GM19238 (cell line): ENCODE results near the gene AZIN2.
"Not testable (repeated sequence)": the region's sequence is repeated elsewhere in the genome, so short reads cannot be mapped to it uniquely, and the experiment has no call there.

Source experiments
- DNase-seq: peaks from one replicate; pipeline ENCODE4 v3.0.0; 2011; ENCODE audit warnings: low spot score; ENCODE audit not compliant: insufficient read length

The AZIN2 gene

DNA sequence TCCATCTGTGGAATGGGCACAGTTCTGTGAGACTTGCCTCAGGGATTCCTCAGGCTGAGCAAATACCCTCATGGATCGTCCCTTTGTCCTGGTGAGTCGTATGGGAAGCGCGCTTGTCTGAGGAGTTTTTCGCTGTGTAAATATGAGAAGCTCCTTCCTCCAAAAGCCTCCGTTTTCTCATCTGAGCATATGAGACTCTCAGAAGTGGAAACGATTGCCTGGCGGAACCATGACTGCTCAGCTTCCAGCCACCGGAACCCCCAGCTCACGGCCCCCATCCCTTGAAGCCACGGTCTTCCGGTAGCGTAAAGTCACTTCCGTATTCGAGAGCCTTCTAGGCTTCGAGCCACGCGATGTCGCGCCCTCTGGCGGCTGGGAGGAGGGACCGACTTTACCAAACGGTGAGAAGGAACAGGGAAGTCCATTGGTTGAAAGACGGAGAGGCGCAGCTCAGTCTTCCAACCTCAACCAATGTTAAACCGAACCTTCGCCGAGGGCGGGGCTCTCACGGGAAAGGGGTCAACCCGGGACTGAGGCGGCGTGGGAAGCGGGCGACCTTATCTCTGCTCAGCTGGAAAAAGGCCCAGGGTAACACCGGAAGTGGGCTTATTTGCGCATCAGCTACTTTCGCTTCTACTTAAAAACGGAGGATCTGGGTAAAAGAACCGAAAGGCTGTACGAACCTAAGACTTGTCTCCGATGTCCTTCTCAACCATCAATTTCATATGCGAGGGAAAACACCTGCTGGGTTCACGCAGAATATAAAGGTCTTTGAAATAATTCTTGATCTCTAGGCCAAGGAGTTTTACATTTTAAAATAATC, 46.3 kb downstream of the AZIN2 start:
- DNase-seq, result peak; percentile 94

DNA sequence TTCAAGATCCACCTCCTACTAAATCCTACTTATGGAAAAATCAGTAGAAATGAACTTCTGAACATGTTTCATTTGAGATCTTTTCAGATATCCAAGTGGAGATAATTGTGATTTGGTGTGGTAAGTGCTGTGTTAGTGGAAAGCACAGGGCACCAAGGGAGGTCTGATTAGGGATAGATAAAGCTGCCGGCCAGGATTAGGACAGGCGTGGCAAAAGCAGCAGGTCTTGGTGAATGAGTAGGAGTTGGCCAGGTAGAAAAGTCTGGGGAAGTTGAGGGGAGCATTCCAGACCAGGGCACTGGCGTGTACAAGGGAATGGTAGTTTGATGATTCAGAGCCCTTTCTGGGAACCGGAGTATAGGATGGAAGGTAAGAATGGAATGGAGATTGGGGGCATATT, 47.8 kb downstream of the AZIN2 start:
- no peak for DNase-seq

DNA sequence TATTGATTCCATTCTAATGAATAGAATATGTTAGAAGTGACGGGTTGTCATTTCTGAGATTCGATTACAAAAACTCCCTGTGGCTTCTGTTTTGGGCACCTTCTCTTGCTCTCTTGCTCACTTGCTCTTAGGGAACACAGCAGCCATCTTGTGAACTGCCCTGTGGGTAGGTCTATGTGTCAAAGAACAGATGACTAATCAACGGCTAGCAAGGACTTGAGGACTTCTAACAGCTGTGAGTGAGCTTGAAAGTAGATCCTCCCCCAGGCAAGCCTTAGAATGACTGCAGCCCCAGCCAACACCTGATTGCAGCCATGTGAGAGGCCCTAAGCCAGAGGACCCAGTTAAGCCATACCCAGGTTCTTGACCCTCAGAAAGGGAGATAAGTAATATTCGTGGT, 49.3 kb downstream of the AZIN2 start:
- no peak for DNase-seq

DNA sequence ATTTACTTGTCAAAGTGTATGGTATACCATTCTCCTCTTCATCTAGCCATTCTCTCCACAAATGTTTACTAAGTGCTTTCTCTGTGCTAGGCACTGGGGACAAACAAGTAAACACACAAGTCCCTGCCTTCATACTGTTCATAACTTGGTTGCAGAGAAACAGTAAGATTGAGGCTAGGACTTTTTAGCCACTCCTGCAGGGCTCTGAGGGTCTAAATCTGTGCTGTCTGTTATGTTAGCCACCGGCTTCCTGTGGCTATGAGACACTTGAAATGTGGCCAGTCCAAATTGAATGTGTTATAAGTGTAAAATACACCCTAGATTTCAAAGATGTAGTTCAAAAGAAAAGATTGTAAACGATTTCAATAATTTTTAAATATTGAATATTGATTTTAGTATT, 50.2 kb downstream of the AZIN2 start:
- no peak for DNase-seq

DNA sequence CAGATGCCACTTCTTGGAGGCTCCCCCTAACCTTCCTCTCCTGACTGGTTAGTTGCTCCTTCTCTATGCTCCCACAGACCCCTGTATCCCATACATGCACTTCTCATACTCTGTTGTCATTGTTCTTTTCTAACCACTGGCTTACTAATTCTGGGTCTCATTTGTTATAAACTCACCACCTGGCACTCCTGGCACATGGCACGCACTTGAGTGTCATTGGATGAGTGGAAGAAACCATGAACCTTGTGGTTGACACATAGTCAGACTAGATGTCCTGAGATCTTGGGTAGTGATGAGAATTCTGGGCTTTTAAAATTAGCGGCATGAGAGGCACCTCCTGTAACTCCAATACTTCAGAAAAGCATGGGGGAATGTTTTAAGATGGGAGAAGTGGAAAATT, 51.6 kb downstream of the AZIN2 start:
- DNase-seq, result no peak

DNA sequence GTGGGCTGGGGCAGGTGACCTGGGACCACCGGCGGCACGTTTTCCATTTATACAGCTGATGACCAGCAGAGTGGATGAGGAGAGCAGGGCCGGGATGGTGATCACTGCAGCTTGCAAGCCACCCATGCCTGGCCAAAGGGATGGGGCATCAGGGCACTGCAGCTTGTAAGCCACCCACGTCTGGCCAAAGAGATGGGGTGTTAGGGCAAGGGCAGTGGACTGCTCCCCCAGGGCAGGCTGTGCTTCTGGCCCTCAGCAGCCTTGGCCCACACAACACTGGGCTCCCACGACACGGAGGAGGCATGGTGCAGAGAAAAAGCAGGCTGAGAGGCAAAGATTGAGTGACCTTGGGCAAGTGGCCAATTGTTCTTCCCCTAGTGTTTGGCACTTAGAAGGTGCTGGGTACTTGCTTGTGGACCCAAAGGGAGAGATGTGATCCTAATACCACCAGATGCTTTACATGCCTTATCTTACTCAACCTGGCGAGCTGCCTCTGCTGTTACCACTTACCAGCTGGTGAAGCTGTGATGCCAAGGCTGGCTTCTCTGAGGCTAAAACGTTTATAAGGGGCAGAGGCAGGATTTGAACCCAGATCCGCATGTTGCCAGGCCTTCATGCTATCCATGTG, 52.6 kb downstream of the AZIN2 start:
- DNase-seq, result no peak

DNA sequence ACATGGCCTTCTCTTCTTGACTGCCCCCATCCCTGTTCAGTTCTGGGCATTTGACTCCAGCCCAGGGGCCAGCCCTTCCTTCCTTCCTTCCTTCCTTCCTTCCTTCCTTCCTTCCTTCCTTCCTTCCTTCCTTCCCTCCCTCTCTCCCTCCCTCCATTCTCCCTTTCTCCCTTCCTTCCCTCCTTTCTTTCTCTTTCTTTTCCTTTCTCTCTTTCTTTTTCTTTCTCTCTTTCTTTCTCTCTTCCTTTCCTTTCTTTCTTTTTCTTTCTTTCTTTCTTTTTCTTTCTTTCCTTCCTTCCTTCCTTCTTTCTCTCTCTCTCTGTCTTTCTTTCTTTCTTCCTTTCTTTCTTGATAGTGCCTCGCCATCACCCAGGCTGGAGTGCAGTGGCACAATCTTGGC, 55.1 kb downstream of the AZIN2 start:
- DNase-seq, result not testable (repeated sequence)

DNA sequence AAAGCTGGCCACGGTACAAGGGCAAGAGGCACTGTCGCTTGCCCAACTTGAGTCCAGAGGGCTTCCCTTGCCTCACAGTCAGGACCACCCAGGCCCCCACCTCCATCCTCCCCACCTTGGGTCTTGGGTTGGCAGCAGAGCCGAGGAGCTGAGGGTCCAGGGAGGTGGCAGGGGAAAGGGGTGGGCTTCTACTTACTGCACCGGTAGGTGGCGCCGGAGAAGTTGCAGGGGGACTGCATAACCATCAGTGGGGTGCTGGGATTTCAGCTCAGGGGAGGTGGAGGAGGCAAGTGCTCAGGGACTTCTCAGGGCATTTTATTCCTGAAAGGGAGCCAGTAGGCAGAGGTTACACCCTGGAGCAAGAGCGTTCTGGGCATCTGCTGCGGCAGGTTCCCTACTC, 56.8 kb downstream of the AZIN2 start:
- DNase-seq, result no peak

DNA sequence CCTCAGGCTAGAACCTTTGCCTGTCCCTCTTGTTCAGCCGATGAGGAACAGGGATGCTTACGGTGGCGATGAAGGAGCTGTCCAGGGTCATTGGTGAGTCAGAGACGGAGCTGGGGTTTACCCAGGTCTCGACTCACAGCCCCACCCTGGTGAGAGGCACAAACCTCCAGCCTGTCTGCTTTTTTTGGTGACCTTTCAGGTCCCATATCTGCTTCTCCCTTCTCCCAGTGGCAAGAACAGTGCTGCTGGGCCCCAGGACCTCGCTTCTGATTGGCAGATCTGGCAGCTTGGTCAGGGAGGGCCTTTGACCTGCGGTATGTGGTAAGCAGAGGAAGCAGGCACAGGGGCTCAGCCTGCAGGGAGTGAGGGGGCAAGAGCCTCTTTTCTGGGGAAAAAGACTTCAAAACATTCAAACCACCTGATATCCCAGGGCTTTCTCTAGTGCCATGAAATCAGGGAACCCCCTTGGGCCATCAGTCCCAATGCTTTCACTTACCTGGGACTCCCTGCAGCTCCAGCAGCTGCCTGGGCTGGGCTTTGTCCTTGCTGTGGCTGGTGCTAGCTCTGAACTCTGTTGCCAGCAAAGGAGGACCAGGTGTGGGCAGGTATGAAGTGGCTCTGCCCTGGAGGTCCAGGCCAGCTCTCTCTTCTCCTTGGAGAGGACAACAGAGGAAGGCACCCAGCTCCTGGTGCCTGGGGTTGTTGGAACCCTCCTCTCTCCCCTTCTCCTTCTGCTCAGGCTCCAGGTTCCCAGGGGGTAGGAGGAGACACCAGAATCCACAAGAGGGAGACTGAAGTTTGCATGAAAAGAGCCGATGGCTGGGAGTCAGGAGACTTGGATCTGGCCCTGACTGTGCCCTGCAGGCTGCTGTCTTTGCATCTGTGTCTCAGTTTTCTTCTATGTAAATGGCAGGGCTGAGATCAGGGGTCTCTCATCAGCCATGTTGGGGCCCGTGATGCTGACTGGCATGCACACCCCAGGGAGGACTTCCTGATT, 59.5 kb downstream of the AZIN2 start:
- DNase-seq, result no peak

DNA sequence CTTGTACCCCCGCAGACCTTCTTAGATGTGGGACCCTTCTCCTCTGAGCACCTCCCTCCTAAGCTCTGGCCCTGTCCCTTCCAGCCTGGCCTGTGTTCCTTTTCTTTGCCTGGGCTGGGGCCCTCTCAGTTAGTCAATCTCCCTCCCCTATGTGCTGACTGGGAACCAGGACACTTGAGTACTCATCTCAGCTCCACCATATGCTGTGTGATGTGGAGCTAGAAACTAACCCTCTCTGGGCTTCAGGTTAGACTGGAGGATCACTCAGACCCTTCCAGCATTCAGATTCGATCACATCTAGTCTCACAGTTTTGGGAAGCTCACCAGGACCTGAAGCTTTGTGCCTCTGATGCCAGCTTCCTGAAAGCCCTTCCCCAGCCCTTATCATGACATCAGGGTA, 60.3 kb downstream of the AZIN2 start:
- DNase-seq, result no peak

DNA sequence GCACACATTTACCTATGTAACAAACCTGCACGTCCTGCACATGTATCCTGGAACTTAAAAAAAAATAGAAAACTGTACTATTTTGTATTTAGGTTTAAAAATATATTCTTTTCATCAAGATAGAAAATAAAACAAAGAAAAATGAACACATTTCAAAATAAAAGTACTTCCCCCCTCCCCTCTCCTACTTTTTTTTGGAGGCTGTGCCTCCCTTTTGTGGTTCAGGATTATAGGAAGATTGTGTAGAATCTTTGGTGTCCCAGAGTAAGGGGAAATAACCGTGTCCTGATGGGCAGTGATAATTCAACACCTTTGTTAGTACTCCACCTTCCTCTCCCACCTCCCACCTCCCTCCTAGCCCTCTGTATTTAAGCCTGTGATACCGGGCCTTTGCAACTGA, 60.8 kb downstream of the AZIN2 start:
- no peak for DNase-seq

DNA sequence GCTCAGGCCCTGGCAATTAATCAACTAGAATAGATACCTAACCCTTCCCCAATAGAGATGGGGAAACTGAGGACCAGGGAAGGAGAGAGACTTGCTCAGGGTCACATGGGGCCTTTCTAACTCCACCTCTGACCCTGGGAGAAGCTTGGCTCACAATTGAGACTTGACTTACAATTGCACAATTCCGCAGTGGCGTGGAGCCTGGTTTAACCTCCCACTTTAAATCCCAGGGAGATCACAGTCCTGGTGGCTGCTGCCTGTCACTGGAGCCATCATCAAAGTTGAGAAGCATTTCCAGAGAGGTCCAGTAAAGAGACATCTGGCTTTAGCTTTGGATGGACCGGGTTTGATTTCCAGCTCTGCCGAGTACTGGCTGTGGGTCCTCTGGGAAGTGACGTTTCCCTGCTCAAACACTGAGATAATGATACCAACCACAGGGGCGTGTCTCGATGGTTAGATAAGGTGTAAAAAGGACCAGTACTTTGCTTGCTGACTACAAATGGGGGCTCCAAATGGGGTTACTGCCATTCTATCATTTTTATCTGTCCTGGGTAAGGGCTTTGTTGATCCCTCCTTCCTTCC, 61.6 kb downstream of the AZIN2 start:
- no peak for DNase-seq

DNA sequence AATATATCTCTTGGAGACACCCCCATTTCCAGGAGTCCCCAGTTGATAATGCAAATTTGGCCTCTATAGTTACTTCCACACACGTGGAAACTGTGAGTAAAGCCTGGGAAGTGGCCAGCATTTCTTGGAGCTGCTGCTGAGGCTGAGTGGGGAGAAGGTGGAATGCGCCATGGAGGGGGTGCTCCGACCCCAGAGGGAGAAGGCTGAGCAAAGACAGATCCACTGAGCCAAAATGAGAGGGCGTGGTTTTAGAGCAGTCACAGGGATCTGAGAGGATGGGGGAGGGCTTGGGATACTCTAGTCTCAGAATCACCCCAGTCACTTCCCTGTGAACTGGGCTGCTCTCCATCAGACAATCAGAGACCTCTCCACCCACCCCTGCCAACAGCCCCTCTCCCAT, 62.2 kb downstream of the AZIN2 start:
- DNase-seq, result no peak

DNA sequence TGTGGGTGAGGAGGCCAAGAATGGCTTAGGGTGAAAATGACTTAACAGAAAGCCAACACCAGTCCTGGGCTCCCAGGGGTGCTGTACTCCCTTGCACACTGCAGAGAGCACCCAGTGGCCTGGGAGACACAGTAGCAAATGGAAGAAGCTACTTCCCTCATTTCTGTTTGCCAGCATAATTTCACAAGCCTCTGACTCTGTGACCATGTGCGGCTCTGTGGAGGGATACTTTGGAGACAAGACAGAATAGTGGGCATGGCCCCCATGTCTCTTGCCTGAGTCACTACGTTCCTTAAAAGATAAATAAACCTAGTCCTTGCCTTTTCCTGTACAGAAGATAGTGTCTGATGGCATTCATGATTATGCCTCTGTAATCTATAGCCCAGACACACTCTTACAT, 62.7 kb downstream of the AZIN2 start:
- no peak for DNase-seq

DNA sequence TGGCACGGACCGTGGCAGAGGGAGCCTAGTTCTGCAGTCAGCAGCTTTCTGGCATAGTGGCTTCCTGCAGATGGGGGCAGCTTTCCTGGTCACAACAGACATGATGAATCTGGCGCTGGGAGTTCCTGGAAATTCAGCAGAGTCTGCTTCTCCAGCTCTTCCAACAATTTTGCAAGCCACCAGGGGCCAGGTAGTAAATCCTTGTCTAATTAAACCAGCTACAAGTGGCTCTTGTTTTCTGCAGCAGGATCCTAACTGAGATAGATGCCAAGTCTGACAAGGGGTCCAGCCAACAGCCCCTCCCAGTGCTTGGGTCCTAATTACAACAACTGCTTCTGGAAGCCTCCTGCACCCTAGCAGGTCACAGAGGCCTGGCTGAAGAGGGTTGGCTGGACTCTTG, 65.0 kb downstream of the AZIN2 start:
- no peak for DNase-seq

DNA sequence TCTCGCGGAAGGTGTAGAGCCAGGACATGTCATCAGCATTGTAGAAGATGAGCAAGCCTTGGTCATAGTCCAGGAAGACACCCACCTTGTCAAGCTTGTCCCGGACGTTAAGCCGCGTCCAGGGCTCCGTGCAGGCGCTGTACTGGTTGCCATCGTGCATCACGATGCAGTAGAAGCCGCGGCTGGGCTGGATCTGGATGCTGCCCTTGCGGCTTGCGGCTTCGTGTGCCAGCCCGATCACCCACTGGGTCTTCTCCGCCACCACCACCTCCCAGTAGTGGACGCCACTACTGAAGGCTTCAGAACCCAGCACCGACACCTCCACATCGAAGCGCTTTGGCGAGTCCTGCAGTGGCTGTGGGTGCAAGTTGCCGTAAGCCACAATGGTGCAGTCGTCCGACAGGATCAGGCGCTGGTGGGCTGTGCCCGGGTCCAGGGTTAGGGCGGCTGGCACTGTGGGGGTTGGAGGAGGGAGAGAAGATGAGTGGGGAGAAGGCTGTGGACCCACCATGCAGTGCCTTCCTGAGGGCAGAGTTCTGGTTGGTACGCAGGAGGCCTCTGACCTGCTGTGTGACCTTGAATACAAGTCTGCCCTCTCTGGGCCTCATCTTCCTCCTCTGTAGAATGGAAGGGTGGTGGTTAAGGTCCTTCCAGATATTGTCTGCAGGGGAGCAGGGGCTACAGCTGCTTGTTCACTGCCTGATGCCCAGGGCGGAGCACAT, 66.5 kb downstream of the AZIN2 start:
- DNase-seq, result no peak

DNA sequence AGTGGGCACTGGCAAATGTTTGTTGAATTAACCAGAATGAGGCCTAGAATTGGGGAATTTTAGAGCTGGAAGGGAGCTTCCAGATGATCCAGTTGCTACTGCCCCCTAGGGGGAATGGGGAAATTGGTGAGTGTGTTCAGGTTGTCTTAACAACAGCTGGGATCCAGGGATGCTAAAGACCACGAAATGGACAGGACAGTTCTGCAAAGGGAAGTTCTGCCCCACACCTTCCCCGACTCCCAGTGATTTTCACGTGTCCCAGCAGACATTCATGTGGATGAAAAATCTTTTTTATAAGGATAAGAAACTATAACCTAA, 67.0 kb downstream of the AZIN2 start:
- no peak for DNase-seq

DNA sequence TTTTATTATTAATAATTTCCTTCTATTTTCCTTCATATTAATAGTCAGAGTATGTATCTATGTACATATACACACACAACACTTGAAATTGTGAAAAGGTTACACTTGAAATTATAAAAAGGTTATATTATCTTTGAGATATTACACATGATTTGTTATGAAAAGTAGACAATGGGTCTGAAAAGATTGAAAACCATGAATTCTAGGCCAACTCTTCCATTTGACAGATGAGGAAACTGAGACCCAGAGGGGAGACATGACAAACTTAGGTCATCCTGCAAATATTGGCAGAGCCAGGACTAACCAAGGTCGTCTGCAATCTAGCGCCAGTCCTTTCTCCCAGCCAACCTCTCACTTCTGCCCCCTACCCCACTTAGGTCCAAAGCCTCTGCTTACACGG, 67.7 kb downstream of the AZIN2 start:
- DNase-seq, result no peak

DNA sequence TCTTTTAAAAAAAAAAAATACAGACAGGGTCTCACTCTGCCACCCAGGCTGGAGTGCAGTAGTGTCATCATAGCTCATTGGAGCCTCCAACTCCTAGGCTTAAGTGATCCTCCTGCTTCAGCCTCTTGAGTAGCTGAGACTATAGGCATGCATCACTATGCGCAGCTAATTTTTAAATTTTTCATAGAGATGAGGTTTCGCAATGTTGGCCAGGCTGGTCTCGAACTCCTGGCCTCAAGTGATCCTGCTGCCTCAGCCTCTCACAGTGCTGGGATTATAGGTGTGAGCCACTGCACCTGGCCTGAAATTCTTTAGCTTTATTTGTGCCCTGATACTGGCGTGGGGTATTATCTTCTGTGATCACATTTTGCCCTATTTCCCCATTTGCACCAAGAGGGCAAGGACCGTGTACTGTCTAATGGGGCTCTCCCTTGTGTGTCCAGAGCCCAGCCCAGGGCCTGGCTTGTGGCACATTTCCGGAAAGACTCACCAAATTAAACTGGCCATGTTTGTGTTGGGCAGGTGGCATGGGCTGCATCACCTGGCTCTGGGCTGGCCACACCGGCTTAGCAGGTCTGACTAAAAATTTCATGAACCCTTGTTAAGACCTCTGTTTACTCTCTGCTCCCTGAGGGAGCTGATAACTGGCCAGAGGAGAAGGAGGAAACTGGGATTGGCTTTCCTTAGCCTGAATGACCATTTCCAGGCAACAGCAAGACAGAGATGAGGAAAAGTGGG, 68.7 kb downstream of the AZIN2 start:
- no peak for DNase-seq

DNA sequence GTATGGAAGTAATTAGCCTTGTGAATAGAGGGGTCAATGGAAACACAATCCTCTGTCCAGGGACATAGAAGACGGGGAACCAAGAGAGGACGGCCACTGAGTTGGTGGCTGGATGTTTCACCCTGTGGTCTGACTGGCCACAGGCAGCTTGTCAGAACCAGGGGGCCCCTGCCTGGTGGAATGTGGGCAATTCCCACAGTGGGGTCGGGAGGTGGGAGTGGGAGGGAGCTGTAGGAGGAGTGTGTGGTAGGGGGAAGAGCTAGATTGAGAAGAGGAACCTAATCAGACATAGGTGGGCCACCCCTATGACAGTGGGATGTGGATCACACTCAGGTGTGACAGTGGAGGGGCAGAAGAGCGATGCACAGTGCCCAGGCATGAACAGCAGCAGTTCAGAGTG, 69.6 kb downstream of the AZIN2 start:
- DNase-seq, result no peak
